ENCODE results near the gene EEFSEC. TPM values are rescaled to one million over a fixed set of nuclear protein-coding genes. Genes with fewer than 3 reads are reported as not detected.

EEFSEC gene
- total RNA-seq, 3 donors from 2014 or later, result 13.9 to 28.2 (median 19.8) TPM

DNA sequence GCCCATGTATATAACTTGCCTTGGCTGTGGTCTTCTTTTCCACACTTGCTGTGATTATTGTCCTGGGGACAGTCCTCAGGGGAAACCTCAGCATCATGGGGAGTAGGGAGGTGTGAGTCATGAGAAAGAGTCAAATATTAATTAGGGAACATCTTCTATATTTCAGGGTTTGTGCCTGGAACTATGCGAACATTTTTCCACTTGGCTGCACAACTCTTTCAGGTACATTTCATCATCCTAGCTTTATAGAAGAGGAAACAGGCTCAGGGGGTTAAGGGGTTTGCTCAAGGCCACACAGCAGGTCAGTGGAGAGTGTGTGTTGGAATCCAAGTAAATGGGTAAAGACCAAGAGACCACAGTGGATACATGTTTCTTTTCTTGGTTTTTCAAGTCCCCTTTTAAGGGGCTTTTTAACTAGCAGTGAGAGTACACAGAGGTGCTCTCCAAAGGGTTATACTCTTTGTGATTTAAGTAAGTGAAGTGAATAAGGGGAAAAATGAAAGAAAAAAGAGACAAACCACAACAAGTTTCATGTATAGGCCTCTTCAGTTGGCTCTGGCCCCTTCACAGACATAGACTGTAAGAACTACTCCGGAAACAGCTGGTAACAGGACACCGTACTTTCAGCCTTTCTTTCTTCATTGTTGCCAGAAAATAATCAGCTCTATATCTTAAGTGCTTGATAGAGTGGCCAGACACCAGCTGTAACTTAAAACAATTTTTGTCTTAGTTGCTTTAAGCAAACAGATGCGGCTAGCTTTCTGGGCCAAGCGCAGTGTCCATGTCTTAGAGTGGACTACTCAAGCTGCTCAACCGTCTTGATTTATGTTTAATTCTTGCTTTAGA is 64.6 kb downstream of the EEFSEC start:
- Histone ChIP-seq H3K9me3 (peaks cover 0 to 6% of the 10 kb centered on the region in 2 donors), H3K36me3 (no peaks in the 10 kb centered on the region), H3K4me1 (no peaks in the 10 kb centered on the region), H3K27me3 (no peaks in the 10 kb centered on the region), H3K27ac (no peak overlapping the region), H3K4me3 (no peak overlapping the region)
- DNase-seq (ENCODE audit: low spot score in 2 of 2), result no peak
- intact Hi-C loops (cut with DNase I; ENCODE audit: low total_unique reads), result no loop called here
- TF ChIP-seq POLR2A (IDR thresholded peaks at IDR 0.05) (no peak), POLR2AphosphoS5 (IDR thresholded peaks at IDR 0.05) (no peak), CTCF (IDR thresholded peaks at IDR 0.05) (no peak)

DNA sequence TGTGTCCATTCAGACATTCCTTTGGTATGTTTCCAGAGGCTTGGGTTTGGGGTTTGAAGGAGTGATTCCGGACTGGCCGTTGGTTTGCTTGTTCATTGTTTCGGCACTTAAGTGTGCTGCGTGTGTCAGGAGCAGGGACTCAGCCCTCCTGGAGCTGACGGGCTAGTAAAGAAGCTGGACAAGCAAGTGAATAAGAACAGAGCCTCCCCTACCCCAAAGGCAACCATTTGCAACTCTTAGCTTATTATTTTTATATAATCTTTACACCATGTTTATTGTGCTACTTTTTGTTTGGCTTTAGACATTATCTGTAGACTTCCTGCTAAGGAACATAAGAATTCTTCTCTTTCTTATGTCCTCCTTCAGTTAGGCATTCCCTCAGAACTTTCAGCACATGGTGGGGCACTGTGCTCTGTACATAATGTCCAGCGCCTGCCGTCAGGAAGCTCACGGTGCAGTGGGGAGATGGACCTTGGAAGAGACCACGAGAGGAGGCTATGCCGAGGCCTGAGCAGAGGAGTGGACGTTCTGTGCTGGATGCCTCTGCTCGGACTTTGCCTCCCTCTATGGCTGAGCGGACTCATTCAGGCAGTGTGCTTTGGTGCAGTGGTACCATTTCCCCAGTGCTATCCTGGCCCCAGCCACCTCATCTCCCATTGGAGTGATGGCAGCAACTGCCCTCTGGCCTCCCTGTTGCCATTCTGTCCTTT is 65.4 kb downstream of the EEFSEC start:
- DNase-seq (ENCODE audit: low spot score in 2 of 2), result no peak
- TF ChIP-seq POLR2AphosphoS5 (IDR thresholded peaks at IDR 0.05) (no peak), CTCF (IDR thresholded peaks at IDR 0.05) (no peak), POLR2A (IDR thresholded peaks at IDR 0.05) (no peak)
- no peaks in the 10 kb centered on the region for H3K27me3 ChIP-seq
- no peak overlapping the region for H3K27ac ChIP-seq
- H3K4me3 ChIP-seq, result no peak overlapping the region
- peaks cover 0 to 7% of the 10 kb centered on the region in 2 donors for H3K9me3 ChIP-seq
- H3K4me1 ChIP-seq, result no peaks in the 10 kb centered on the region
- no peaks in the 10 kb centered on the region for H3K36me3 ChIP-seq
- intact Hi-C loops (cut with DNase I; ENCODE audit: low total_unique reads), result no loop called here

DNA sequence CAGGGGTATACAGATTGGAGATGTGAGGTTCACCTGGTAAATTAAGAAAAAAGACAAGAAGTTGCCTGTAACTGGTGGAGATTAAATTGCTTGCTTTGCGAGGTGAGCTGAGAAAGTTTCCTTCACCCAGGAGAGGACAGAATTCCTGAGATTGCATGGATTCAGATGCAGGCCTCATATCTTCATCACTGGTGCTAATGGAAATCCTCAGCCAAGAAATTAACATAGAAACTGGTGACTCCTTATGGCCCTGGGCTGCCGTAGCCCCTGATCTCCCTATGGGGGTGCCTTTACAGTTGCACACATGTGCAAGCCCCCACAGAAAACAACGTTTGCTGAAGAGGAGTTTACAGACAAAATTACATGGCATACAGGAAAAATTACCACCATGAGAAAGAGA is 68.0 kb downstream of the EEFSEC start:
- no peaks in the 10 kb centered on the region for H3K4me1 ChIP-seq
- no peak for DNase-seq (ENCODE audit: low spot score in 2 of 2)
- no peak overlapping the region for H3K27ac ChIP-seq
- H3K9me3 ChIP-seq, result peaks cover 0 to 7% of the 10 kb centered on the region in 2 donors
- intact Hi-C loops (cut with DNase I; ENCODE audit: low total_unique reads), result no loop called here
- H3K36me3 ChIP-seq, result no peaks in the 10 kb centered on the region
- no peaks in the 10 kb centered on the region for H3K27me3 ChIP-seq
- no peak overlapping the region for H3K4me3 ChIP-seq
- TF ChIP-seq POLR2A (IDR thresholded peaks at IDR 0.05) (no peak), CTCF (IDR thresholded peaks at IDR 0.05) (no peak), POLR2AphosphoS5 (IDR thresholded peaks at IDR 0.05) (no peak)

DNA sequence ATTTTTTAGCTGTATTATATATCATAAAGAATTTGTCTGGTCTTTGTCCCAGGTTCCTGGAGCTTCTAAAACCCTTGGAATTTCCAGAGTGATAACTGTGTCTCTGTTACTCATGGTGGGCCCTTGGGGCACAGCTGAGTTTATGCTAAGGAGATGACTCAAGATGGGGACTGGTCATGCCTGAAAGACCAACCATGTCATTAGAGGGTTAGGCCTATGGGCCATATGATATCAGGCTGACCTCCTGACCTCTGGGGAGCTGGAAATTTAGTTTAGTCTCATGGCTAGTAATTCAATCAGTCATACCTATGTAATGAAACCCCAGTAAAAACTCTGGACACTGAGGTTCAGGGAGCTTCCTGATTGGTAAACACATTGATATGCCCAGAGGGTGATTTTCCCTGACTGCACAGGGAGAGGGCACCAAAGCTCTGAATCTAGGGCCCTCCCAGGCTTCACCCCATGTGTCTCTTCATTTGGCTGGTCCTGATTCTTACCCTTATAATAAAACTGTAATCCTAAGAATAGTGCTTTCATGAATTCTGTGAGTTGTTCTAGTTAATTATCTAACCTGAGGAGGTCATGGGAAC is 69.6 kb downstream of the EEFSEC start:
- TF ChIP-seq CTCF (IDR thresholded peaks at IDR 0.05) (no peak), POLR2AphosphoS5 (IDR thresholded peaks at IDR 0.05) (no peak), POLR2A (IDR thresholded peaks at IDR 0.05) (no peak)
- no peak for DNase-seq (ENCODE audit: low spot score in 2 of 2)
- H3K27me3 ChIP-seq, result no peaks in the 10 kb centered on the region
- H3K4me3 ChIP-seq, result no peak overlapping the region
- H3K27ac ChIP-seq, result no peak overlapping the region
- H3K36me3 ChIP-seq, result no peaks in the 10 kb centered on the region
- peaks cover 0 to 7% of the 10 kb centered on the region in 2 donors for H3K9me3 ChIP-seq
- intact Hi-C loops (cut with DNase I; ENCODE audit: low total_unique reads), result no loop called here
- H3K4me1 ChIP-seq, result no peaks in the 10 kb centered on the region

Data from breast epithelium (tissue), 4 donors.